ENCODE data around the gene UQCR10. TPM values are rescaled to one million over a fixed set of nuclear protein-coding genes. Genes with fewer than 3 reads are reported as not detected.
"Not testable (repeated sequence)": the region's sequence is repeated elsewhere in the genome, so short reads cannot be mapped to it uniquely, and the experiment has no call there.

UQCR10 gene
- polyA plus RNA-seq, 1 donor, result 109 TPM

DNA sequence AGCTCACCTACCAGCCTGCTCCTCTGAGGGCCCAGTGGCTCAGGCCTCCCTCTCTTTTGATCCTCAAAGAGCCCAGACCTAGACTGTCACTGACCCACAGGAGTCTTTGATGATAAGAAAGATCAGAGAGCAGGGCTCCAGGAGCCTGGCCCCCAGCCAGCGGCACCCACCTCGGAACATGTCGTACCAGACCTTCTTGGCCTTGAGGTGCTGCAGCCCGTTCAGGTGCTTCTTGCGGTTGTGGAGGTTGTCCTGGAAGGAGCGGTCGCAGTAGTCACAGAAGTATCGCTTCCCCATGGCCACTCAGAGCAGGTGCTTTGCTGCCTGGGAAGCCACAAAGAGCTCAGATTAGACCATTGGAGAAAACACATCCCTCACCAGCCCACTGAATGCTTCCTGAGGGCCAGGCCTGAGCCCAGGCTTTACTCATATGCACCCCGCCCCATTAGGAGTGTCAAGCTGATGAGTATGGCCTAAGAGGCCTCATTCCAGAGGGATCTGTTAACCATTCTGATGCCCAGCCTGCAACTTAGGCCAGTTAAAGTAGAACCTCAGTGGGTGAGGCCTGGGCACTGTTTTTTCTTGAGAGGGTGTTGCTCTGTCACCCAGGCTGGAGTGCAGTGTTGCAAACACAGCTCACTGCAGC, 18.8 kb upstream of the UQCR10 start:
- Histone ChIP-seq H3K36me3 (ENCODE audit: control insufficient read depth, insufficient read depth, low read length) (peaks cover 42% of the 10 kb centered on the region), H3K27me3 (ENCODE audit: control insufficient read depth, insufficient read depth, low read length) (no peaks in the 10 kb centered on the region), H3K9me3 (ENCODE audit: control insufficient read depth, low read depth, low read length) (no peaks in the 10 kb centered on the region), H3K27ac (ENCODE audit: low read length) (no peak overlapping the region), H3K4me1 (ENCODE audit: control insufficient read depth, insufficient read depth, low read length) (no peaks in the 10 kb centered on the region), H3K4me3 (ENCODE audit: low read length) (no peak overlapping the region)
- no CpG with 5 or more reads among the region's 9 CpGs for WGBS (ENCODE audit: insufficient coverage, low lambda C conversion rate)
- no peak for DNase-seq

DNA sequence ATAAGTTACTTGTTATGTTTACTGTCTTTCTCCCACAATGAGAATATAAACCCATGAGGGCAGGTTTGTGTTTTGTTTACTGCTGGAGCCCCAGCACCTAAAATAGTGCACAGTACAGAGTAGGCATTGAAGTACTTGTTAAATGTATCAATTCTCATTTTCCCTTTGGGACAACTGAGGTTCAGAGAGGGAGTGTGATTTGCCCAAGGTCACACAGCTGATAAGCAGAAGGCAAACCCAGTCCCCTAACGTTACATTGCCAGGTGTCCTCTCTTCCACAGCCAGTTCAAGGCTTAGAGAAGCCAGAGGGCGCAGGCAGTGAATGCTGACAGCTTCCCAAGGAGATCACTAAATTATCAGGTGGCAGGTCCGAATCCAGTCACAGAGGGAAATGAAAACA, 17.1 kb upstream of the UQCR10 start:
- no peak overlapping the region for H3K4me3 ChIP-seq (ENCODE audit: low read length)
- no peak overlapping the region for H3K27ac ChIP-seq (ENCODE audit: low read length)
- no CpG with 5 or more reads among the region's 3 CpGs for WGBS (ENCODE audit: insufficient coverage, low lambda C conversion rate)
- H3K4me1 ChIP-seq (ENCODE audit: control insufficient read depth, insufficient read depth, low read length), result no peaks in the 10 kb centered on the region
- DNase-seq, result no peak
- H3K9me3 ChIP-seq (ENCODE audit: control insufficient read depth, low read depth, low read length), result no peaks in the 10 kb centered on the region
- peaks cover 37% of the 10 kb centered on the region for H3K36me3 ChIP-seq (ENCODE audit: control insufficient read depth, insufficient read depth, low read length)
- H3K27me3 ChIP-seq (ENCODE audit: control insufficient read depth, insufficient read depth, low read length), result no peaks in the 10 kb centered on the region

DNA sequence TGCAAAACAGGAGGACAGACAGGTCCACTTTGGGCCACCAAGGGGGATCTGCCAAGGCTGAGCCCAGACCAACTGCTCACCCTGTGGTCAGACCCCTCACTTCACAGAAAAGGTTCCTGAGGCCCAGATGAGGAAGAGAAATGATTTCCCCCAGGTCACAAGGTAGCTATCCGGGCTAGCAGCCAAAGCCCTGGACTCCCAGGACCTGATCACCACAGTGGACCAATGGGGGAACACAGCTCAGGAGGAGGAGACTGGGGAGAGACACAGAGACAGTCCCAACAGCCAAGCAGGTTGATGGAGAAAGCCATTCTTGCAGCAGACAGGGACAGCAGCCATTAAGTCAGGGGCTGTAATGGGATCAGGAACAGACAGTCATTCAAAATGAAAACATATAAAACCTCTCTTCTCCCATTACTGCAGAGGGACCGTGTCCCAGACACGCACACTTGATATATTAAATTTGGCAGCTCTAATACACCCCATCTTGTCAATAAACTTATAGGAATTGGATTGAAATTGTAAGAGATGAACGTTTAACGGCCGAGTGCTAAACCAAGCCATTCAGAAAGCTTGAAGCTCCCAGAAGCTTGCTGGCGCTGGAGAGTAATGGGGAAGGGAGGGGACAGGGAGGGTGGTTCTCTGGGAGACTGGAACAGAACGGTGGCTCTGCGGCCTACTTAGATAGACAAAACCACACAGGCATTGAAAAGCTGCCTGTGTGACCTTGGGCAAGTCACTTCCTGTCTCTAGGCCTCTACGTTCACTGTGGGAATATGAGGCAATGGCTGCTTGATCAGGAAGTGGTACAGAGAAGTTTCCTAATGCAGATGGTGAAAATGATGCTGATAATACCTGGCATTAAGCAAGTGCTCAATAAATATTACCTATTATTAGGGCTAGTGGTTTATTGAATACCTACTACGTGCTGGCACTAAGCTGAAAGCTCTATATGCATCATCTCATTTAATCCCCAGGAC, 16.3 kb upstream of the UQCR10 start:
- no peak overlapping the region for H3K27ac ChIP-seq (ENCODE audit: low read length)
- no peak overlapping the region for H3K4me3 ChIP-seq (ENCODE audit: low read length)
- no peak for DNase-seq
- no CpG with 5 or more reads among the region's 11 CpGs for WGBS (ENCODE audit: insufficient coverage, low lambda C conversion rate)
- H3K27me3 ChIP-seq (ENCODE audit: control insufficient read depth, insufficient read depth, low read length), result no peaks in the 10 kb centered on the region
- H3K4me1 ChIP-seq (ENCODE audit: control insufficient read depth, insufficient read depth, low read length), result no peaks in the 10 kb centered on the region
- H3K36me3 ChIP-seq (ENCODE audit: control insufficient read depth, insufficient read depth, low read length), result peaks cover 30% of the 10 kb centered on the region
- no peaks in the 10 kb centered on the region for H3K9me3 ChIP-seq (ENCODE audit: control insufficient read depth, low read depth, low read length)

DNA sequence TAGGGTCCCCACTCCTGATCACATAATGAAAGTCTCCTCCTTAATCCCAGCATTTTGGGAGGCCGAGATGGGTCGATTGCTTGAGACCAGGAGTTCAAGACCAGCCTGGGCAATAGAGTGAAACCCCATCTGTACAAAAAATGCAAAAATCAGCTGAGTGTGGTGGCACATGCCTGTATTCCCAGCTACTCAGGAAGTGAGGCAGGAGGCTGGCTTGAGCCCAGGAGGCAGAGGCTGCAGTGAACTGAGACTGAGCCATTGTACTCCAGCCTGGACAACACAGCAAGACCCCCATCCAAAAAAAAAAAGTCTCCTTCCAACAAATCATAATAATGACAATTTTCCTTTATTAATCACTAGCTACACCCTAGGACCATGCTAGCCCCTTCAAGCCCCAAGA, 15.5 kb upstream of the UQCR10 start:
- WGBS (ENCODE audit: insufficient coverage, low lambda C conversion rate), result no CpG with 5 or more reads among the region's 2 CpGs
- Histone ChIP-seq H3K27me3 (ENCODE audit: control insufficient read depth, insufficient read depth, low read length) (no peaks in the 10 kb centered on the region), H3K27ac (ENCODE audit: low read length) (no peak overlapping the region), H3K4me1 (ENCODE audit: control insufficient read depth, insufficient read depth, low read length) (no peaks in the 10 kb centered on the region), H3K4me3 (ENCODE audit: low read length) (no peak overlapping the region), H3K9me3 (ENCODE audit: control insufficient read depth, low read depth, low read length) (no peaks in the 10 kb centered on the region), H3K36me3 (ENCODE audit: control insufficient read depth, insufficient read depth, low read length) (peaks cover 26% of the 10 kb centered on the region)
- DNase-seq, result no peak

DNA sequence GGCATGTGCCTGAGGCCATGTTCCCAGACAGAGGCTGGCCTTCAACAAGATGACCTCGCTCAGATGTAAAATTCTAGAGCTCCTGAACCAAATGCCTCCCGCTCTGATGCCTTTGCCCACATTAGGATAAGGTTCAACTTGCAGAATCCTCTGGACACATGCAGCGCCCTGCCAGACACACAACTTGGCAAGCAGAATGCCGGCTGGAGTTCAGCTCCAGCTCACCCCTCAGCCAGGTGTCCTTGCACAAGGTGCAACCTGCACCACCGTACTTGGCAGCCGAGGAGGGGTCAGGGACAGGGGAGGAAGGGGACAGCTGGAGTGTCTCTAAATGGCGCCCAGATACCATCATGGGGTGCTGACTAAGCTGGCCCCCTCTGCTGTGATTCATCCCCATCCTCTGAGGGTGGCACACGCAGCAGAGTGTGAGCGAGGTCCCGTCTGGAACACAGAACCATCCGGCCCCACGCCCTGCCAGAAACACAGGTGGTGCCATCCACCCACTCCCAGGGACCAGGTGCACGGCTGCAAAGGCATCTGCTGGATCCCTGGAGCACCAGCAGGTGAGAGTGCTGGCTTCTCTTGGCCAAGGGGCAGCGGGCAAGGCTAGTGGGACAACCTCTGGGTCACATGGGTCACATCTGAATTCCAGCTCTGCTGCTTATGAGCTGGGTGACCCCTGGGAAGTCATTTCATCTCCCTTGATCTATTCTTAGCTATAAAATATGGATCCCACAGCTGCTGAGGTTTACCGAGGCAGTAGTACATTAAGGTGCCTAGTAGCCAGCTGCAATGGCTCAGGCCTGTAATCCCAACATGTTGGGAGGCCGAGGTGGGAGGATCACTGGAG, 13.1 kb upstream of the UQCR10 start:
- H3K4me1 ChIP-seq (ENCODE audit: control insufficient read depth, insufficient read depth, low read length), result no peaks in the 10 kb centered on the region
- H3K9me3 ChIP-seq (ENCODE audit: control insufficient read depth, low read depth, low read length), result no peaks in the 10 kb centered on the region
- no CpG with 5 or more reads among the region's 16 CpGs for WGBS (ENCODE audit: insufficient coverage, low lambda C conversion rate)
- no peaks in the 10 kb centered on the region for H3K27me3 ChIP-seq (ENCODE audit: control insufficient read depth, insufficient read depth, low read length)
- H3K27ac ChIP-seq (ENCODE audit: low read length), result no peak overlapping the region
- peaks cover 8% of the 10 kb centered on the region for H3K36me3 ChIP-seq (ENCODE audit: control insufficient read depth, insufficient read depth, low read length)
- H3K4me3 ChIP-seq (ENCODE audit: low read length), result no peak overlapping the region
- no peak for DNase-seq

DNA sequence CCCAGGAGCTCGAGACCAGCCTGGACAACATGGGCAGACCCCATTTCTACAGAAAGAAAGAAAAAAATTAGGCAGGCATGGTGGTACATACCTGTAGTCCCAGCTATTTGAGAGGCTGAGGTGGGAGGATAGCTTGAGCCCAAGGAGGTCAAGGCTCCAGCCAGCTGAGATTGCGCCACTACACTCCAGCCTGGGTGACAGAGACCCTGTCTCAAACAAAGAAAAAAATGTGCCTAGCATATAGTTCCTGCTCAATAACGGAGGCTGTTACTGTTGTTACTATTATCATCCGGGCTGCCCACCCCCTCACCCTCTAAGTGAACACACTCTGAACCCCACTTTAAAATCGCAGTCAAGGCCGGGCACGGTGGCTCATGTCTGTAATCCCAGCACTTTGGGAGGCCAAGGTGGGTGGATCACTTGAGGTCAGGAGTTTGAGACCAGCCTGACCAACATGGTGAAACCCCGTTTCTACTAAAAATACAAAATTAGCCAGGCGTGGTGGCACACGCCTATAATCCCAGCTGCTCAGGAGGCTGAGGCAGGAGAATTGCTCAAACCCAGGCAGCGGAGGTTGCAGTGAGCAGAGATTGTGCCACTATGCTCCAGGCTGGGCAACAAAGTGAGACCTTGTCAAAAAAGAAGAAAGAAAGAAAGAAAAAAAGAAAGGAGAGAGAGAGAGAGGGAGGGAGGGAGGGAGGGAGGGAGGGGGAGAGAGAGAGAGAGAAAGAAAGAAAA, 12.3 kb upstream of the UQCR10 start:
- WGBS (ENCODE audit: insufficient coverage, low lambda C conversion rate), result 100% methylated on average over 1 of the region's 11 CpGs

DNA sequence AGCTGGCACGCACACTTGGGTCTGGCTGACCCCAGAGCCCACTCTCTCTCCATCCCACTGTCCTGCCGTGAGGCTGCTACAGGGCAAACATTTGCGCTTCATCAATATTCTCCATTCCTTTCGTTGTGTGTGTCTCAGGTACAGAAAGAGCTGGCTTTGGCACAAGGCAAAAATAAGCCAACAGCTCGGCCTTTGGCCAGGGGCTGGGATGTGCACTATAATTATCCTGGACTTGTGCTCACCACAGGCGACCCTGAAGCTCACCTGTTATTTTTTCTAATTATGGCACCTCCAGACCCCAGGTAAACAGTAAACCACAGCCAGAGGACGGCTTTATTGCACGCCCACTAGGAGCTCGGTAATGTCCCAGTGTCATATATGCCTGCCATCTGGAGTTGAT, 11.3 kb upstream of the UQCR10 start:
- H3K36me3 ChIP-seq (ENCODE audit: control insufficient read depth, insufficient read depth, low read length), result peaks cover 5% of the 10 kb centered on the region
- DNase-seq, result no peak
- 40% methylated on average over 1 of the region's 9 CpGs for WGBS (ENCODE audit: insufficient coverage, low lambda C conversion rate)
- no peak overlapping the region for H3K4me3 ChIP-seq (ENCODE audit: low read length)
- H3K9me3 ChIP-seq (ENCODE audit: control insufficient read depth, low read depth, low read length), result no peaks in the 10 kb centered on the region
- H3K27ac ChIP-seq (ENCODE audit: low read length), result no peak overlapping the region
- no peaks in the 10 kb centered on the region for H3K27me3 ChIP-seq (ENCODE audit: control insufficient read depth, insufficient read depth, low read length)
- H3K4me1 ChIP-seq (ENCODE audit: control insufficient read depth, insufficient read depth, low read length), result no peaks in the 10 kb centered on the region

More for the DNA sequence above, 12.3 kb upstream of the UQCR10 start:
- not testable (repeated sequence) for H3K4me3 ChIP-seq (ENCODE audit: low read length); H3K9me3 ChIP-seq (ENCODE audit: control insufficient read depth, low read depth, low read length); H3K27ac ChIP-seq (ENCODE audit: low read length); H3K4me1 ChIP-seq (ENCODE audit: control insufficient read depth, insufficient read depth, low read length); H3K27me3 ChIP-seq (ENCODE audit: control insufficient read depth, insufficient read depth, low read length); DNase-seq; H3K36me3 ChIP-seq (ENCODE audit: control insufficient read depth, insufficient read depth, low read length)

DNA sequence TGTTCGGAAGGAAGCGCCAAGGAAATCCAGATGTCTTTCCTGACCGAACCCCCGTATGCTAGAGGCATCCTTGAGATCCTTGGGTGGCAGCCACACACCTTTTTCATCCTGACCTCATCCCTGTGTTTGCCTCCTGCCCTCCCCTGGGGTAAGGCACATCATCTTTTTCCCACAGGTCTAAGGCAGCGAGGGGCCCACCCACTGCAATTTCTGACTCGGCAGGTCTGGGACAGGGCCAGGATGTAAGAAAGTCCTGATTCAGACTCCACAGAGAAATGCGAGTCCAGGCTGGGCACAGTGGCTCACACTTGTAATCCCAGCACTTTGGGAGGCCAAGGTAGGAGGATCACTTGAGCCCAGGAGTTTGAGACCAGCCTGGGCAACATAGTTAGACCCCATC, 10.8 kb upstream of the UQCR10 start:
- Histone ChIP-seq H3K36me3 (ENCODE audit: control insufficient read depth, insufficient read depth, low read length) (peaks cover 5% of the 10 kb centered on the region), H3K4me1 (ENCODE audit: control insufficient read depth, insufficient read depth, low read length) (no peaks in the 10 kb centered on the region), H3K4me3 (ENCODE audit: low read length) (no peak overlapping the region), H3K9me3 (ENCODE audit: control insufficient read depth, low read depth, low read length) (no peaks in the 10 kb centered on the region), H3K27me3 (ENCODE audit: control insufficient read depth, insufficient read depth, low read length) (no peaks in the 10 kb centered on the region), H3K27ac (ENCODE audit: low read length) (no peak overlapping the region)
- DNase-seq, result no peak
- no CpG with 5 or more reads among the region's 7 CpGs for WGBS (ENCODE audit: insufficient coverage, low lambda C conversion rate)

DNA sequence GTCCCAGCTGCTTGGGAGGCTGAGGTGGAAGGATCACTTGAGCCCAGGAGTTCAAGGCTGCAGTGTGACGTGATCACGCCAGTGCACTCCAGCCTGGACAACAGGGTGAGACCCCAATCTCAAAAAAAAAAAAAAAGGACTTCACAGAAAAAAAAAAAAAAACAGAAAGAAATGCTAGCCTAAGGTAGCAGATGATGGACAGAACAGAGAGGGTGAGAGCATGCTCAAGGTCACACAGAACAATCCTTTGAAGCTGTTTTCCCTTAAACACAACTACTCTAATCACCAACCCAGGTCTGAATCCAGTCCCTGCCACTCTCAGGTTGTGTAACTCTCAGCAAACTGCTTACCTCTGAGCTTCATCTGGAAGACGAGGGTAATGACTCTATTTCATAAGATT, 10.1 kb upstream of the UQCR10 start:
- H3K27me3 ChIP-seq (ENCODE audit: control insufficient read depth, insufficient read depth, low read length), result no peaks in the 10 kb centered on the region
- no CpG with 5 or more reads among the region's 3 CpGs for WGBS (ENCODE audit: insufficient coverage, low lambda C conversion rate)
- DNase-seq, result no peak

More for the DNA sequence above, 10.1 kb upstream of the UQCR10 start:
- H3K9me3 ChIP-seq (ENCODE audit: control insufficient read depth, low read depth, low read length), result no peaks in the 10 kb centered on the region
- no peak overlapping the region for H3K27ac ChIP-seq (ENCODE audit: low read length)
- H3K4me3 ChIP-seq (ENCODE audit: low read length), result no peak overlapping the region
- no peaks in the 10 kb centered on the region for H3K4me1 ChIP-seq (ENCODE audit: control insufficient read depth, insufficient read depth, low read length)
- peaks cover 2% of the 10 kb centered on the region for H3K36me3 ChIP-seq (ENCODE audit: control insufficient read depth, insufficient read depth, low read length)

Data from large intestine (tissue), 3 donors.